ENCODE data around the gene HK1. TPM values are rescaled to one million over a fixed set of nuclear protein-coding genes. Genes with fewer than 3 reads are reported as not detected.
"Not testable (repeated sequence)": the region's sequence is repeated elsewhere in the genome, so short reads cannot be mapped to it uniquely, and the experiment has no call there.

HK1 gene
- total and polyA plus RNA-seq, 9 donors = 19.7 to 40.8 (median 30.6) TPM

DNA sequence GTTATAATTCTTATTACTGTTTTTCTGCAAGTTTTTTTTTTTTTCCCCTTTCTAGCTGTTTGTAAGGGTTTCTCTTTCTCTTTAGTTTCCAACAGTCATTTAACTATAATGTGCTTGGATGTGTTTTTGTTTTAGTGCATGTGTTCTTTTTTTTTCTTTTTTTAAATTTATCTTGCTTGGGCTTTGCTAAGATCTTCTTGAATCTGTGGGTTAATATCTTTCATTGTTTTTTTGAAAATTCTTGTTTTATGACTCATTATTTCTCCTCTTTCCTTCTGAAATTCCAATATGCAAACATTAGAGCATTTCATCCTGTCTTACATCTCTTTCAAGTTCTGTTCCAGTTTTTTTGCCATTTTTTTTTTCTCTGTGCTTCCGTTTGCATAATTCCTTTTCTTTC, 5.7 kb upstream of the HK1 start:
- H3K4me3 ChIP-seq (ENCODE audit: low read length) = no peak overlapping the region
- no peaks in the 10 kb centered on the region for H3K9me3 ChIP-seq (replicated peaks; ENCODE audit: control insufficient read depth, low read depth, low read length)
- no CpG with 5 or more reads among the region's 1 CpG for WGBS (ENCODE audit: insufficient coverage)
- H3K27me3 ChIP-seq (ENCODE audit: control insufficient read depth, insufficient read depth, low read length) = peaks cover 2% of the 10 kb centered on the region
- no peaks in the 10 kb centered on the region for H3K36me3 ChIP-seq (ENCODE audit: control insufficient read depth, insufficient read depth, low read length)
- no peak overlapping the region for H3K27ac ChIP-seq (ENCODE audit: low read length)
- H3K4me1 ChIP-seq (ENCODE audit: control insufficient read depth, insufficient read depth, low read length) = no peaks in the 10 kb centered on the region
- no peak for DNase-seq

- H3K9me3 ChIP-seq (replicated peaks; ENCODE audit: control insufficient read depth, low read depth, low read length) = no peaks in the 10 kb centered on the region
- DNase-seq = no peak
- H3K4me3 ChIP-seq (ENCODE audit: low read length) = no peak overlapping the region
- H3K36me3 ChIP-seq (ENCODE audit: control insufficient read depth, insufficient read depth, low read length) = no peaks in the 10 kb centered on the region
- H3K27me3 ChIP-seq (ENCODE audit: control insufficient read depth, insufficient read depth, low read length) = no peaks in the 10 kb centered on the region
- no peak overlapping the region for H3K27ac ChIP-seq (ENCODE audit: low read length)
- H3K4me1 ChIP-seq (ENCODE audit: control insufficient read depth, insufficient read depth, low read length) = no peaks in the 10 kb centered on the region
- WGBS (ENCODE audit: insufficient coverage) = no CpG with 5 or more reads among the region's 1 CpG
Measured at GRCh38 chr10:69275444-69275843, 2.9 kb upstream of the HK1 start.

GRCh38 chr10:69276503-69276902, 1.8 kb upstream of the HK1 start:
- peaks cover 2% of the 10 kb centered on the region for H3K27me3 ChIP-seq (ENCODE audit: control insufficient read depth, insufficient read depth, low read length)
- no peaks in the 10 kb centered on the region for H3K36me3 ChIP-seq (ENCODE audit: control insufficient read depth, insufficient read depth, low read length)
- no peaks in the 10 kb centered on the region for H3K4me1 ChIP-seq (ENCODE audit: control insufficient read depth, insufficient read depth, low read length)
- H3K4me3 ChIP-seq (ENCODE audit: low read length) = no peak overlapping the region
- H3K27ac ChIP-seq (ENCODE audit: low read length) = no peak overlapping the region
- DNase-seq = no peak
- no peaks in the 10 kb centered on the region for H3K9me3 ChIP-seq (replicated peaks; ENCODE audit: control insufficient read depth, low read depth, low read length)
- no CpG with 5 or more reads among the region's 6 CpGs for WGBS (ENCODE audit: insufficient coverage)

GRCh38 chr10:69279110-69279509, 814 bp downstream of the HK1 start:
- Histone ChIP-seq H3K4me1 (ENCODE audit: control insufficient read depth, insufficient read depth, low read length) (no peaks in the 10 kb centered on the region), H3K36me3 (ENCODE audit: control insufficient read depth, insufficient read depth, low read length) (no peaks in the 10 kb centered on the region), H3K27ac (ENCODE audit: low read length) (no peak overlapping the region), H3K4me3 (ENCODE audit: low read length) (no peak overlapping the region), H3K27me3 (ENCODE audit: control insufficient read depth, insufficient read depth, low read length) (peaks cover 2% of the 10 kb centered on the region), H3K9me3 (replicated peaks; ENCODE audit: control insufficient read depth, low read depth, low read length) (no peaks in the 10 kb centered on the region)
- 86% methylated on average over 1 of the region's 2 CpGs for WGBS (ENCODE audit: insufficient coverage)
- DNase-seq = peak; percentile 6

DNA sequence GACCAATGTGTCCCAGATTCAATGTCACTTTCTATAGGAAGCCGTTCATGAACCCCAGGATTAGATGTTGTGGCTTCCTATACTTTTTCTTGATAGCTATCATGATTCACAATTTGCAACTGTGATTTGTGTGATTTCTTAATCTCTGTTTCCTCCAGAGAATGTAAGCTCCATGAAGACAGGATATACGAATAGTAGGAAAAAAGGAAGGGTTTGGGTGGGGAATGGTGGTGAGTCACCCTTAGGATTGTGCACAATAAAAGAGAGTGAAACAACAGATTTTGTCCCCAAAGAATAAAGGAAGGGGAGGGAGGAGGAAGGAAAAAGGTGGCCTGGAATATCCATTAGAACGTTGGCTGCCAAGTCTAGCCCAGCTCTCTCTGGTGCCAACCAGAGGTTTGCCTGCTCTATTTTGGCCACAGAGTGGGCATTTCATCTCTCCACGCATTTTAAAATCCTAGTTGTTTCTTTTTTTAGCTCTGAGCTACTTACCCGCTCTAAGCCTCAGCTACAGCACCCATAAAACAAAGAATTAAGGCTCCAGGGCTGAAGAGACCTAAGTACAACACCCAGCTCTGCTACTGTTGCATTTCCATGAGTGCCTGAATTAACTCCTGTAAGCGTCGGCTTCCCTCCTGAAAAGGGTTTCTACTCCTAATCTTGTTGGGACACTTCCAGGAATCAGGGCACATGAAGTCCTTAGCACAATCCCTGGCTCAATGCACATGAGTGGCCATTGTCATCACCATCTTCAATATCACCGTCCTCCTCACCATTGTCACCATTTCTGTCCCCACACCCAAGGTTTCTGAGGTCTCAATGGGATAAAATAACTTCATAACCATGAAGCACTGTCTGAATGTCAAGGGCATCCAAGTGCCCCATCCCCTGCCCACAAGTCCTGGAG, 3.5 kb downstream of the HK1 start:
- no peaks in the 10 kb centered on the region for H3K4me1 ChIP-seq (ENCODE audit: control insufficient read depth, insufficient read depth, low read length)
- no peaks in the 10 kb centered on the region for H3K9me3 ChIP-seq (replicated peaks; ENCODE audit: control insufficient read depth, low read depth, low read length)
- peaks cover 2% of the 10 kb centered on the region for H3K27me3 ChIP-seq (ENCODE audit: control insufficient read depth, insufficient read depth, low read length)
- H3K36me3 ChIP-seq (ENCODE audit: control insufficient read depth, insufficient read depth, low read length) = no peaks in the 10 kb centered on the region
- H3K27ac ChIP-seq (ENCODE audit: low read length) = no peak overlapping the region
- WGBS (ENCODE audit: insufficient coverage) = 64% methylated on average over 7 of the region's 8 CpGs
- no peak overlapping the region for H3K4me3 ChIP-seq (ENCODE audit: low read length)
- peak; percentile 13 for DNase-seq

DNA sequence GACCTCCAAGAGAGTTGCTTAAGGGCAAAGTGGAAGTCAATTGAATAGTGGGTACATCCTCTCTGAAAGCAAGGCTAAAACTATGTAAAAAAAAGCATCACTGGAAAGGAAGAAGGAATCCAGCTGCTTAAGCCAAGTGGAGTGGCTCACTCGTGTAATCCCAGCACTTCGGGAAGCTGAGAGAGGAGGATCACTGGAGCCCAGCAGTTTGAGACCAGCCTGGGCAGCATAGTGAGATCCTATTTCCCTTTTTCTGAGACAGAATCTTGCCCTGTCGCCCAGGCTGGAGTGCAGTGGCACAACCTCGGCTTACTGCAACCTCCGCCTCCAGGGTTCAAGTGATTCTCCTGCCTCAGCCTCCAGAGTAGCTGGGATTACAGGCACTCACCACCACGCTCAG, 6.1 kb downstream of the HK1 start:
- H3K27me3 ChIP-seq (ENCODE audit: control insufficient read depth, insufficient read depth, low read length); DNase-seq; H3K9me3 ChIP-seq (replicated peaks; ENCODE audit: control insufficient read depth, low read depth, low read length); H3K4me1 ChIP-seq (ENCODE audit: control insufficient read depth, insufficient read depth, low read length); H3K27ac ChIP-seq (ENCODE audit: low read length); H3K4me3 ChIP-seq (ENCODE audit: low read length); H3K36me3 ChIP-seq (ENCODE audit: control insufficient read depth, insufficient read depth, low read length): not testable (repeated sequence)
- 70% methylated on average over 6 of the region's 6 CpGs for WGBS (ENCODE audit: insufficient coverage)

DNA sequence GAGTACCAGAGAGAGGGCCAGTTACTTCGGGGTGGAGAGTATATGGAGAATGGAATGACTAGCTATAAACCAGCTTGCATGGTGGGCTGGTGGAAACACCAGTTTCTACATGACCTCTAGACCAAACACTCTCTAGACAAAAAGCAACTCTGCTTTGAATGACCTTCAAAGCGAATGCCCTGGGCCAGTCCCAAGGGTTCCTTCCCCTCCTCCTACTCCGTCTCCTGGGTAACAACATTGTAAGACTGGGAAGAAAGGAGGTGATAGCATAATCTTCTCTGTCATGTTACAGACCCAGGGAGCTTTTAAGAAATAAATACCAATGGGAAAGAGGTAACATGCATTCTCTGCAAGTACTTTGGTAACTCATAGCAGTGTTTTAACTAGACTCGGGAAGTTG, 7.4 kb downstream of the HK1 start:
- whole genome bisulfite sequencing (ENCODE audit: insufficient coverage) = no CpG with 5 or more reads among the region's 4 CpGs
- H3K4me3 ChIP-seq (ENCODE audit: low read length) = no peak overlapping the region

DNA sequence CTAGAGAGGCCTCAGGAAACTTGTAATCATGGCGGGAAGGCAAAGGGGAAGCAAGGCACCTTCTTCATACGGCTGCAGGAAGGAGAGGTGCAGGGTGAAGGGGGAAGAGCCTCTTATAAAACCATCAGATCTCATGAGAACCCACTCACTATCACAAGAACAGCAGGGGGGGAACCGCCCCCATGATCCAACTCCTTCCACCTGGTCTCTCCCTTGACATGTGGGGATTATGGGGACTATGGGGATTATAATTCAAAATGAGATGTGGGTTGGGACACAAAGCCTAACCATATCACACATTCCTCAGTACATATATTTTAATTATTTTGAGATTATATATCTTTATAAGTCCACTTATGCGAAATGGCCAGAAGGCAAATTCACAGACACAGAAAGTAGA, 8.9 kb downstream of the HK1 start:
- Histone ChIP-seq H3K27me3 (ENCODE audit: control insufficient read depth, insufficient read depth, low read length) (peaks cover 2% of the 10 kb centered on the region), H3K36me3 (ENCODE audit: control insufficient read depth, insufficient read depth, low read length) (no peaks in the 10 kb centered on the region), H3K27ac (ENCODE audit: low read length) (no peak overlapping the region), H3K9me3 (replicated peaks; ENCODE audit: control insufficient read depth, low read depth, low read length) (no peaks in the 10 kb centered on the region), H3K4me3 (ENCODE audit: low read length) (no peak overlapping the region), H3K4me1 (ENCODE audit: control insufficient read depth, insufficient read depth, low read length) (no peaks in the 10 kb centered on the region)
- no CpG with 5 or more reads among the region's 4 CpGs for WGBS (ENCODE audit: insufficient coverage)
- no peak for DNase-seq

More for the DNA sequence above, 7.4 kb downstream of the HK1 start:
- Histone ChIP-seq H3K36me3 (ENCODE audit: control insufficient read depth, insufficient read depth, low read length) (no peaks in the 10 kb centered on the region), H3K9me3 (replicated peaks; ENCODE audit: control insufficient read depth, low read depth, low read length) (no peaks in the 10 kb centered on the region), H3K4me1 (ENCODE audit: control insufficient read depth, insufficient read depth, low read length) (no peaks in the 10 kb centered on the region), H3K27me3 (ENCODE audit: control insufficient read depth, insufficient read depth, low read length) (peaks cover 4% of the 10 kb centered on the region), H3K27ac (ENCODE audit: low read length) (no peak overlapping the region)
- DNase-seq = no peak

DNA sequence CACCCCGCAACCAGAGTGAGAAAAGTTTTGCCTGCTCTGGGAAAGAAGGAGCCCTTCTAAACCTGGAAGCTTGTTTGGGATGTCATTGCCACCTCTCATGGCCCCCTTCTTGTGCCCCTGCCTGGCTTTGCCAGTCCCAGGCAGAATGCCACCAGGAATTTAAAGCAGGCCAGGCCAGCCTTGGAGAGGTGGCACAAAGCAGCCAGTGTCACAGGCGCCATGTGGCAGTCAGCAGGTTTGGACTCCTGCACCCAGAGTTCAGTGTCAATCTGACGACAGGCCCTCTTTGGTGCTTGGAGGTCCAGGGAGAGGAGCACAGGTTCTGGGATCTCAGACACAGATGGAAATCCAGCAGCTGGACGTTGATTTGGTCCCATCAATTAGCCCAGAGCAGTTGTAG, 12.7 kb downstream of the HK1 start:
- no peak for DNase-seq
- no peaks in the 10 kb centered on the region for H3K9me3 ChIP-seq (replicated peaks; ENCODE audit: control insufficient read depth, low read depth, low read length)
- H3K36me3 ChIP-seq (ENCODE audit: control insufficient read depth, insufficient read depth, low read length) = no peaks in the 10 kb centered on the region
- peaks cover 2% of the 10 kb centered on the region for H3K27me3 ChIP-seq (ENCODE audit: control insufficient read depth, insufficient read depth, low read length)
- no peaks in the 10 kb centered on the region for H3K4me1 ChIP-seq (ENCODE audit: control insufficient read depth, insufficient read depth, low read length)
- 75% methylated on average over 3 of the region's 4 CpGs for WGBS (ENCODE audit: insufficient coverage)
- no peak overlapping the region for H3K4me3 ChIP-seq (ENCODE audit: low read length)
- no peak overlapping the region for H3K27ac ChIP-seq (ENCODE audit: low read length)

- Histone ChIP-seq H3K4me3 (ENCODE audit: low read length) (no peak overlapping the region), H3K9me3 (replicated peaks; ENCODE audit: control insufficient read depth, low read depth, low read length) (no peaks in the 10 kb centered on the region), H3K36me3 (ENCODE audit: control insufficient read depth, insufficient read depth, low read length) (no peaks in the 10 kb centered on the region), H3K27ac (ENCODE audit: low read length) (no peak overlapping the region), H3K4me1 (ENCODE audit: control insufficient read depth, insufficient read depth, low read length) (no peaks in the 10 kb centered on the region), H3K27me3 (ENCODE audit: control insufficient read depth, insufficient read depth, low read length) (peaks cover 2% of the 10 kb centered on the region)
- no peak for DNase-seq
- WGBS (ENCODE audit: insufficient coverage) = 100% methylated on average over 1 of the region's 3 CpGs
Measured at GRCh38 chr10:69292459-69292858, 14.2 kb downstream of the HK1 start.
